CD4-positive, alpha-beta T cell treated with Interleukin-15 for 1 hour (primary cell): Measurements from ENCODE around the gene NDUFS1.
"Not testable (repeated sequence)": the region's sequence is repeated elsewhere in the genome, so short reads cannot be mapped to it uniquely, and the experiment has no call there.

Experiments
- DNase-seq: peaks from one replicate; pipeline ENCODE4 v3.0.0-alpha.2; 2020

Gene NDUFS1

DNA sequence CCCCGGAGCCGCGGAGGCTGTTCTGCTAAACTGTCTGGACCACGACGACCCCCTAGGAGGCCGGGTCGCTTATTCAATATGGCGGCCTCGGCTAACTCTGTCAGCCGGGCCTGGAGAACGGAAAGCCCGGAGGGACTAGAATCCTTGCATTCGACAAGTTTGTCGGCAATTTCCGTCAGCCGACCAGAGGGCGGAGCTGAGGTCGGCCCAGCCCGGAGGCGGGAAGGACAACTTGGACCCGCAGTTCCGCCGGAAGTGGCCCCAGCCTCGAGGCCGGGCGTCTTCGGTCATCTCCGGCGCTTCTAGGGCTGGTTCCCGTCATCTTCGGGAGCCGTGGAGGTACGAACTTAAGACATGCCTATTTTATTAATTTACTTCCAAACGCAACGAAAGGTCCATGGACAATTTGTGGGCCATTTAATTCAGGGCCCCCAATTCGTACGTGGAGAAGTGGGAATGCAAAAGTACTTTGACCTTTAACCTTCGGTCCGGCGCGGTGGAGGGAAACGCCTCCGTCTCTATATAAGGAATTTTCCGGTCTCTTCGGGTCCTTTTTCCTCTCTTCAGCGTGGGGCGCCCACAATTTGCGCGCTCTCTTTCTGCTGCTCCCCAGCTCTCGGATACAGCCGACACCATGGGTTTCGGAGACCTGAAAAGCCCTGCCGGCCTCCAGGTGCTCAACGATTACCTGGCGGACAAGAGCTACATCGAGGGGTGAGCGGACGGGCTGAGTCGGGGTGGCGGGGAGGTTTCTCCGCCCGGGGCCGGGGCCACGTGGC, at the start of gene NDUFS1, which contains the start of gene EEF1B2:
Gene NDUFS1, minus strand, starts transcription at position 99 of the 779 bp plus-strand sequence. CDS start 5,766 bp downstream, outside the sequence.
Gene EEF1B2, plus strand, starts transcription at position 550 of the 779 bp plus-strand sequence. Its CDS starts 85 bp downstream, at position 635.
- peak; percentile 97 for DNase-seq

DNA sequence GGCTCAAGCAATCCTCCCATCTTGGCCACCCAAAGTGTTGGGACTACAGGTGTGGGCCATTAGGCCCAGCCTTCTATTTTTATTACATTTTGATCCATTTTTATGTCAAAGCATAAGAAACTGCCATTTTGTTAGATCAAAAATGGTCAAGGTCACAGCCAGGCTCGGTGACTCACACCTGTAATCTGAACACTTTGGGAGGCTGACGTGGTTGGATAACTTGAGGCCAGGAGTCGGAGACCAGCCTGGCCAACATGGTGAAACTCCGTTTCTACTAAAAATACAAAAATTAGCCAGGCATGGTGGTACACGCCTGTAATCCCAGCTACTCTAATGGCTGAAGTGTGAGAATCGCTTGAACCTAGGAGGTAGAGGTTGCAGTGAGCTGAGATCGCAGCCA, 49.7 kb upstream of the NDUFS1 start:
- DNase-seq = no peak

DNA sequence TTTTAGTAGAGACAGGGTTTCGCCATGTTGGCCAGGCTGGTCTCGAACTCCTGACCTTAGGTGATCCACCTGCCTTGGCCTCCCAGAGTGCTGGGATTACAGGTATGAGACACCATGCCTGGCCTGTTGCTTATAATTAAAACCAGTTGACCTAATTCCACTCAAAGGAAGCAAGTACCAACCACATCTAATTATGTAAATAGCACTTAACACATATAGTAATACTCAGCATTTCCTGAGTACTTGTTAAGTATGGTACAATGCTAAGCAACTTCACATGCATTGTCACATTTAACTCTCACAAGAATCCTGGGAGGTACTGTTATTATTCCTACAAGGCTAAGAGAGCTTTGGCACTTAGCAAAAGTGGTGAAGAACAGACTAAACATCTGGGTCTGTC, 48.1 kb upstream of the NDUFS1 start:
- not testable (repeated sequence) for DNase-seq

DNA sequence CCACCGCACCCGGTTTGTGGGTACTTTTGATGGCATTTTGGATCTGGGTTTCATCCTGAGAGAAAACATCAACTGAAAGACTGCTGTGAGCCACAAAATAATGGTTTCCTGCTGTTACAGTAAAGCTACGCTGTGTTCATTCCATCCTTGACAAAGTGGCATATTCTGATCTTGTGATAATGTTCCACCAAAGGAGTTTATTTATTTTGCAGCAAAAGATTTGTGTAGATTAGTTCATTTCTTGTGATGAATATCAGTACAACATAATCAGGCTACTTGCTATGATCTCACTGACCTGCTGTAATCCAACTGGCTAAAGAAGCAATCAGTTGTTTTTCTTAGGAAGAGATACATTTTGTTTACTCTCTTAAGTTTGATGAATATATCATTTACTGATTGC, 45.5 kb upstream of the NDUFS1 start:
- no peak for DNase-seq

DNA sequence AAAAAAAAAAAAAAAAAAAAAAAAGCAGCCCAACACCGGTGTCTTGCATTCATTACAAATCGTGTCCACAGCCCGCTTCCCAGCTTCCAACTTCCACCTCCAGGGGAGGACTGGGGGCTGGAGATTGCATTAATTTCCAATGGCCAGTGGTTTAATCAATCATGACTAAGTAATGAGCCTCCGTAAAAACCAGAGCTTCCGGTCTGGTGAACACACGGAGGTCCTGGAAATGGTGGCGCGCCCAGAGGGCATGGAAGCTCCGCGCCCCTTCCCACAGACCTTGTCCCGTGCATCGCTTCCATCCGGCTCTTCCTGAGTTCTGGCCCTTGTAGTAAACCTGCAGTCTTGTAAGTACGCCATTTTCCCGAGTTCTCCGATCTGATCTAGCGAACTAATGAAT, 44.1 kb upstream of the NDUFS1 start:
- no peak for DNase-seq

DNA sequence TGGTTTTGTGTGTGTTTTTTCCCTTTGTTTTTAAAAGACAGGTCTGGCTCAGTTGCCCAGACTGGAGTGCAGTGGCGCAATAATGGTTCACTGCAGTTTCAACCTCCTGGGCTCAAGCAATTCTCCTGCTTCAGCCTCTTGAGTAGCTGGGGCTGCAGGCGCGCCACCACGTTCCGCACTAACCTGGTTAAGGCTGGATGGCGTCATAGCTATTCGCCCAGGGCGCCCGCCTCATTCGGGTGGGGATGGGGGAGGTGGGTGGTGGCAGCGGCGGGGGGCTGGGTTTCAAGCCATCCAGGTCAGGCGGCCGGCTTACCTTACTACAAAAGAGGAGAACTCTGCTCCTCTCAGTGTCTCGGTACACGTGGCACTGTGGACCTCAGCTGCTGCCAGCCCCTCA, 43.2 kb upstream of the NDUFS1 start:
- DNase-seq = no peak

DNA sequence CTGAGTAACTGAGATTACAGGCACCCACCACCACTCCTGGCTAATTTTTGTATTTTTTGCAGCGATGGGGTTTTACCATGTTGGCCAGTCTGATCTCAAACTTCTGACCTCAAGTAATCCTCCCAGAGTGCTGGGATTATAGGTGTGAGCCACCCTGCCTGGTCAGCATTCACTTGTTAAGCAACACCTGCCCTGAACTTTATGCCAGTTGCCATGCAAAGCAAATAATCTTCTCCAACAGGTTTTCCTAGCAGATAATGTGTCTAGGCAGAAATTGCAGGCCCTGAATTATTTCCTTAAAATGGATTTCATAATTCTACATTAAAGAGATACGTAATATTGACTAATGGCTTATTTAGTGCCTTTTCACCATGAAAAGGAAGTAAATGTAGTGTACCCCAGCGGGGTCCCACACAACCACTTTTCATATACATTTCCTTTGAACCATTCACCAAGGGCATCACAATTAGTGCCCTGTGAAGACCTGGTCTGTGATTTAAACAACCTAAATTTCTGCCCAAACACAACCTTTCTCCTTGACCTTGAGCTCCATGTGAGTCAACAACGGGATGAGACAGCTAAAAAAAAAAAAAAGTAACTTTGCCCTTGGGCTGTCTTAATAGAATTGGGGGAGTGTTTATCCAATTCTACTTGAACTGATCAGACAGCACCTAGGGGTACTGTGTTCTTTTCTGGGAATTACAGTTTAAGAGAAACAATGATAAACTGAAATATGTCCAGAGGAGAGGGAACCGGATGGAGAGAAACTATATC, 42.0 kb upstream of the NDUFS1 start:
- DNase-seq = no peak

DNA sequence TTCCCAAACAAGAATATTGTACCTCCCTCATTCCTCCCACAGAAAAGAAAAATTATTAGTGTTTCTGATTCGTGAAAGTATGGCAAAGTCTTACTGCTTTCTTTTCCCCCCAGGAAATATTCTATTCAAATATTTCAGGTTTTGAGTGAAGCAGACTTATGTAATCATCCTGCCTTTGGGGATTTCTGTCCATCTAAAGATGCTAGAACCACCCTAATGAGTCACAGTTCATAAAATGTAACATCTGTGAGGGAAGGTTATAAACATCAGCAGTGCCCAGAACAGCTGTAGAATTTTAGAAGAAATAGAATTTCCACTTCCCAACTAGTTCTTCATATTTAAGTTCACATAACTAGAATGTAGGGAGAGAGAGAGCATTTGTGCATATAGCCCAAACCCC, 39.4 kb upstream of the NDUFS1 start:
- DNase-seq = no peak

DNA sequence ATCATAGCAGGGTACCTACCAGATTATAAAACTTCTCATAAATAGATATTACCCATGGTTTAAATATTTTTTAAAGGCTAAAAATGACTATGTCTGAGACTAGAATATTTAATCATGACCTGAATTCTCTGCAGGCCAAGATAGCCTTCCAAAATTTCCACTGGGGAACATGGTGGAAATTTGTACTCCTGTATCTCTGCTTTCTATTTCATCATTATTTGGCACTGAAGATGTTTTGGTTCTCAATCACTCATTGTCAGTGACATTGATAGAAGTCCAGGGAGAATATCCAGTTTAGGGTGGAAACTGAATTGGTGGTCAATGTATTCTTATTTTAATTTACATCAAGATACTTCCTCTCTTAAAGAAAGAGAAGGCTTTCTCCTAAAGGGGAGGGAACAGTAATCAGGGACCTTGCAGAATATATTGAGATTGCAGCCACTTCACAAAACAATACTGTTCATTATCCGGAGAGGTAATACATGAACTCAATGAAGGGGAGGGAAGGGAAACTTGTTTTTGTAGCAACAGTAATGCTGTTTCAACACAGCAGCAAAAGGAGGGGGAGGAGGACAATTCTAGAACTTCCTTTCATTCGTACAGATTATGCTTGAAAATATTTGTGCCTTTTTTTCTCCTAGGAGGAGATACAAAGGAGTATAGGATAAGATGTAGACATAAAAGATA, 34.6 kb upstream of the NDUFS1 start:
- no peak for DNase-seq

DNA sequence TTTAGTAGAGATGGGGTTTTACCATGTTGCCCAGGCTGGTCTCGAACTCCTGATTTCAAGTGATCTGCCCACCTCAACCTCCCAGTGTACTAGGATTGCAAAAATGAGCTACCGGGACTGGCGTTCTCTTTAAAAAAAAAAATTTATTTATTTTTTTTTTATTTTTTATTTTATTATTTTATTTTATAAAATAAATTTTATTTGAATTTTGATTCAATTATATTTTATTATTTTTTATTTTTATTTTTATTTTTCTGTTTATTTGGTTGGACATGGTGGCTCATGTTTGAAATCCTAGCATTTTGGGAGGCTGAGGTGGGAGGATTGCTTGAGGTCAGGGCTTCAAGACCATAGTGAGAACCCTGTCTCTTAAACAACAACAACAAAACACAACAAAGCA, 32.9 kb upstream of the NDUFS1 start:
- DNase-seq = no peak

DNA sequence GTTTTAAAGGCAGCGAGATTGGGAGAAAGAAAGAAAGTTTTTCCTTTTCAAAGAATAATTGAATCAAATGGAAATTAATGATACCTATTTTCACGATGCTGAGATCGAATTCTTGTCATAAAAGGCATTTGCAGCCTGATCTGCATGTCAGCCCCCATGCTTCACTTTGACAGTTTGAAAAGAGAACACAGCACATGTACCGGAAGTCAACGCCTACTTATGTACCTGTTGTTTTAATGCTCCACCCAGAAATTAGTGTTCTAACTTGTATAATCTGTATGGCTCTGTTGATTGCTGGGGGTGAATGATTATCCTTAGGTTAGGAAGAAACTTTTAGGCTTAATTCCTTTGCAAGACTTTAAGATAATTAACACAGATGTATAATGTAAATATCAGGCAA, 31.4 kb upstream of the NDUFS1 start:
- DNase-seq = no peak

DNA sequence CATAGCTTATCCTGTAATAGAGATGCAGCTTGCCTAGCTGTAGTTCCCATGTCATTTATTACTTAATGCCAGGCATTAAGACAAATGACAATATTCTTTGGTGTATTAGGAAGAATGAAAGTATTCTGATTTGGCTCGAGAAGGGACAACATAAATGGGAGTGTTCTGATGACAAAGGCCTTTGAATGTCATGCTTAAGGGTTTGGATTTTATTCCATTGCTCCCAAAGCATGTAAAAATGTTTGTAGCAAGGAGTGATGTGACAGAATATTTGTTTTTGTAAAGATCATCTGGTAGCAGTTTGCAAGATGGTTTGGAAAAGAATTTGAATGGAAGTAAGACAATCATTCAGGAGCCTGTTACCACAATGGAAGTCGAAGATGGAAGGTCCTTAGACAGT, 30.9 kb upstream of the NDUFS1 start:
- DNase-seq = no peak

DNA sequence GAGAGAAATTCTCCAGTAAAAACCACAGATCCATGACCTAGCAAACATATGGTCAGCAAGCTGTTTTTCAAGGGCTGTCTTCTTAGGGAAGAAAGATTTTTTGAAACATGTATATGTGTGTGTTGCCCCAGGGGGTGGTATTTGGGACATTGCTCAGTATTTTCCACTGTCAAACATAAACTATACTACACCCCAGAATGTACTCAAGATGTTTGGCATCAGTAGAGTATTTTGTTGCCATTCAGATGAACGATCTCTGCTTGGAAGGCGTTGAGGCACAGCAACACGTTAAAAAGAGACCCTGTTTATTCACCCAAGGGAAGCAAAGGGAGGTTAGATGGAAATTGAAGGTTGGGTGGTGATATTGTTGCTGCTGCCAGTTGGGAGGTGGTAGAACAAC, 30.4 kb upstream of the NDUFS1 start:
- DNase-seq = no peak

DNA sequence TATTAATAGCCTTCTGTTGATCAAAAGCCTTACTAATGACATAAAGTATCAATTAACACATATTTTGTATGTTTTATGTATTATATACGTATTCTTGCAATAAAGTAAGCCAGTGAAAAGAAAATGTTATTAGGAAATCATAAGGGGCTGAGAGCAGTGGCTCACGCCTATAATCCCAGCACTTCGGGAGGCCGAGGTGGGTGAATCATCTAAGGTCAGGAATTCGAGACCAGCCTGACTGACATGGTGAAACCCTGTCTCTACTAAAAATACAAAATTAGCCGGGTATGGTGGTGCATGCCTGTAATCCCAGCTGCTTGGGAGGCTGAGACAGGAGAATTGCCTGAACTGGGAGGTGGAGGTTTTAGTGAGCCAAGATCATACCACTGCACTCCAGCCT, 22.3 kb upstream of the NDUFS1 start:
- not testable (repeated sequence) for DNase-seq

DNA sequence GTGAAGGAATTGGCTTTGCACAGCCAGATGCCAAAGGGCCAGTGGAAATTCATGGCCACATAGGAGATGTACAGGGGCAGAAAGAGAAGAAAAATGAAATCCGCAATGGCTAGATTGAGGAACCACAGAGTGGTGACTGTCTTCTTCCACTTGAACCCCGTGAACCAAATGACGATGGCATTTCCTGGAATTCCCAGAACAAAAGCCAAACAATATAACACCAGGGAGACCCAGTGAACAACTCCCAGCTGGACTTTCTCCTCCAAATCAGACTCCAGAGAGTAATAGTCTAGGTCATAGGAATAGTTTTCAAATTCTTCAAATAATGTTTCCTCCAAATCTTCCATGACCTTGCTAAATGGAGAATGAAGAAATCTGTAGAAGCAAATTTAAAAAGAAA, 17.7 kb upstream of the NDUFS1 start:
- no peak for DNase-seq

DNA sequence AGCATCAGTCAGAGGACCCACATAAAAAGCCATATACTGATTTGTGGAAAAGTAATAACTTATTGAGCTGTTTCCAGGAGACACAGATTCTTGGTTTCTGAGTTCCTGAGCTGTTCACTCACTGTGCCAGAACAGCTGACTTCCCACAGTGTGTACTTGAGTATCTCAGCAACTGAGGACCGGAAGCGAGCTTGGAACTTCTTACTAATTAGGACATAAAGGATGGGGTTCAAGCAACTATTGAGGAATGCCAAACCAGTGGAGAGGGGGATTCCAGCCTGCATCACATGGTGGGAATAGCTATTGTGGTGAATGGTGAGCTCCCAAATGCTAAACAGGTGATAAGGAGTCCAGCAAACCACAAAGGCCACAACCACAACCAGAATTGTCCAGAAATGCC, 16.9 kb upstream of the NDUFS1 start:
- DNase-seq = no peak

DNA sequence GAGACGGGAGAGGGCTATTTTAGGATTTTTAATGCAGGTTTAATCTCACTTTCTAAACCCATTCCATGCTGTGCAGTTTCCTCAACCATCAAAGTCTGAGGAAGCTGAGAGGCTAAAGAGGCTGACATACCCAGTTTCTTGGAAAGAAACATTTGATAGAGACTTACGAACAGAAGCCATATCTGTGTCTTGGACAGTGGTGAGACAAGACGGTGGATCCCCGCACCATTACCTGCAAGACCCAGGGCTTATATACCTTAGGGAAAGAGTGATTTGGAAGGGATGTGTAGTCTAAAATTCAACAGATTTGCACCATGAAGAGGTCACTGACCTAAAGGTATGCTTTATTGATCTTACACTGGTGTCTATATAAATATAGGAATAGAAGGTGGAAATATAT, 13.9 kb upstream of the NDUFS1 start:
- DNase-seq = no peak

DNA sequence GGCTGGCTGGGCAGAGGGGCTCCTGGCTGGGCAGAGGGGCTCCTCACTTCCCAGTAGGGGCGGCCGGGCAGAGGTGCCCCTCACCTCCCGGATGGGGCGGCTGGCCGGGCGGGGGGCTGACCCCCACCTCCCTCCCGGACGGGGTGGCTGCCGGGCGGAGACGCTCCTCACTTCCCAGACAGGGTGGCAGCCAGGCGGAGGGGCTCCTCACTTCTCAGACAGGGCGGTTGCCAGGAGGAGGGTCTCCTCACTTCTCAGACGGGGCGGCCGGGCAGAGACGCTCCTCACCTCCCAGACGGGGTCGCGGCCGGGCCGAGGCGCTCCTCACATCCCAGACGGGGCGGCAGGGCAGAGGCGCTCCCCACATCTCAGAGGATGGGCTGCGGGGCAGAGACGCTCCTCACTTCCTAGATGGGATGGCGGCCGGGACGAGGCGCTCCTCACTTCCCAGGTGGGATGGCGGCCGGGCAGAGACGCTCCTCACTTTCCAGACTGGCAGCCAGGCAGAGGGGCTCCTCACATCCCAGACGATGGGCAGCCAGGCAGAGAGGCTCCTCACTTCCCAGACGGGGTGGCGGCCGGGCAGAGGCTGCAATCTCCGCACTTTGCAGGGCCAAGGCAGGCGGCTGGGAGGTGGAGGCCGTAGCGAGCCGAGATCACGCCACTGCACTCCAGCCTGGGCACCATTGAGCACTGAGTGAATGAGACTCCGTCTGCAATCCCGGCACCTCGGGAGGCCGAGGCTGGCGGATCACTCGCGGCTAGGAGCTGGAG, 12.6 kb upstream of the NDUFS1 start:
- not testable (repeated sequence) for DNase-seq

DNA sequence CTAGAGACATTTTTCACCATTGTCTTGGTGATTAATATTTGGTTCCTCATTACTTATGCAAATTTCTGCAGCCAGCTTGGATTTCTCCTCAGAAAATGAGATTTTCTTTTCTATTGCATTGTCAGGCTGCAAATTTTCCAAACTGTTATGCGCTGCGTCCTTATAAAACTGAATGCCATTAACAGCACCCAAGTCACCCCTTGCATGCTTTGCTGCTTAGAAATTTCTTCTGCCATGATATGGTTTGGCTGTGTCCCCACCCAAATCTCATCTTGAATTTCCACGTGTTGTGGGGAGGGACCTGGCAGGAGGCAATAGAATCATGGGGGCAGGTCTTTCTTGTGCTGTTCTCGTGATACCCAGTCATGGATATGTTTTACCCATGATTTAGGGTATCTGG, 9.0 kb upstream of the NDUFS1 start:
- not testable (repeated sequence) for DNase-seq

DNA sequence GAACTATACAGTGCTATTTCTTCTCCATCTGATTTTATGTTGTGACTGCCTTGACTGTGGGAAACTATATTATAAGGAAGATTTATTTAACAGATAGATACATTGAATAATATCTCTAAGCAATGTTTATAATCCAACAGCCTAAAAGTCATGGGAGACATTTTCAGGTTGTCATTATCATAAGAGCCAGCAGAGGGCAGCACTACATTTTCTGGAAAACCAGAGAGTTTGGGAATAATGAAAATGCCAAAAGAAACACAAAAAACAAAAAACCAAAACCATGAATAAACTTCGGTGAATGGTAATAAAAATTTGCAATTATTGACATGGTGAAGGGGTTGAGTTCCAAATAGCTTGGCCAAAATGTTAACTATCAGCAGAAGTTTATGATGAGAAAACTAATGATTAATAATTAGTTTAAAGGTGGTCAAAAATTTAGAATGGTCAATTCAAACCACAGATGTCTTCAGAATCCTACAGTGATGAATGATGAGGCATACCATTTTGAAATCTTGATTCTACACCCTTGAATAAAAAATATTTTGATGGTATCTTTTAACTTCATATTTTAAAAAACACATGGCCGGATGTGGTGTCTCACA, 5.1 kb upstream of the NDUFS1 start:
- no peak for DNase-seq

DNA sequence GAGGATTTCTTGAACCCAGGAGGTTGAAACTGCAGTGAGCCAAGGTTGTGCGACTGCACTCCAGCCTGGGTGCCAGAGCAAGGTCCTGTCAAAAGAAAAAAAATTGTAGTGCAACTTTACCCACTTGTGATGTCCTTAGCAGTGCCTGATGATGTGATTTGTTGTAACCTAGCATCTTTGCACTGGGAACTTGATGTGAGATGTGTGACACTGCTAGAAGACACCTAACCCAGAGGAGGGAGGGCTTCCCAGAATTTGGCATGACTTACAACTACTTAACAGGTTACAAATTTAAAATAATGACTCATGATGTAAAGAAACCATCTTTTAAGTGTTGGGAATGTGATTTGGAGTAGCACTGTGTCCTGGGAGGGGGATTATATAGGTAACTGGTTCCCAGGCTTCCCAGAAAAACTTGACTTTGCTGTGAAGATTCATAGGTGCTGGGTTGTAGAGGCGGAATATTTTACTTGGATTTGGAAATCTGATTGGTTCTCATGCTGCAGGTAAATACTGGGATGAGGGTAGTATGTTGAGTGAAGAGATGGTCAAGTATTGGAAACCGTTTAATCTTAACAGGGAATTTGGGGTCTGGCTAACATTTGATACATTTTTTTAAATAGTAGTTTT, 4.1 kb upstream of the NDUFS1 start:
- DNase-seq = no peak

DNA sequence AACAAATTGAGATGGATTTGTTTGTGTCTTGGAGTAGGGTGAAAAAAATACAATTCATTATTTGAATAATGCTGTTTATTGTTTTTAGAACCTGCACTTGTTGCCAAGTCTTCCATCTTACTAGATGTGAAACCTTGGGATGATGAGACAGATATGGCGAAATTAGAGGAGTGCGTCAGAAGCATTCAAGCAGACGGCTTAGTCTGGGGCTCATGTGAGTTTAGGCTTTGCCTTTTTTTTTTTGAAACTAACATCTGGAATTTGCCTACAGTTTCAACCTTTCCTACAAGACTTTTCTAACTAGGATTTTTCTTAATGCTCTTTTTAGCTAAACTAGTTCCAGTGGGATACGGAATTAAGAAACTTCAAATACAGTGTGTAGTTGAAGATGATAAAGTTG, 3.2 kb upstream of the NDUFS1 start:
- DNase-seq = not testable (repeated sequence)
